NCI-H2196 treated with DMSO at 0.1 percent for 48 hours (cell line): ENCODE results near the gene NR6A1.

Experiments used
- DNase-seq: peaks from one replicate; lab custom pipeline; 2025; ENCODE audit not compliant: unreplicated experiment; lab: John Stamatoyannopoulos, UW

The NR6A1 gene

DNA sequence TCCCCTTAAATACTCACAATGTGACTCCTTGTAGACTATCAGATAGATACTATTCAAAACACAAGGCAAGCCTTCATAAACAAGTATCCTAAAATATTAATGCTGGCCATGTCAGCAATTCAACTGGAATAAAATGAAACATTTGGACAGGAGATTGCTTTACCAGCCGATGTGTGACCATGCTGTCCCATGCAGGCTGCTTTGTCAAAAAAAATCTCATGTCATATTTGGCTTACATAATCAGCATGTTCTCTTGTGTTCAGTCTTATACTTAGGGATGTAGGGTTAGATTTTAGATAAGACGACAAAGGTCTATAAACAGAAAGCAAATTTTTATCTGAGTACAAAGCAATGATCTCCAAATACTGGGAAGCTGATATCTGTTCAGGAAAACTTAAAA is 108.5 kb downstream of the NR6A1 start:
- DNase-seq = no peak

DNA sequence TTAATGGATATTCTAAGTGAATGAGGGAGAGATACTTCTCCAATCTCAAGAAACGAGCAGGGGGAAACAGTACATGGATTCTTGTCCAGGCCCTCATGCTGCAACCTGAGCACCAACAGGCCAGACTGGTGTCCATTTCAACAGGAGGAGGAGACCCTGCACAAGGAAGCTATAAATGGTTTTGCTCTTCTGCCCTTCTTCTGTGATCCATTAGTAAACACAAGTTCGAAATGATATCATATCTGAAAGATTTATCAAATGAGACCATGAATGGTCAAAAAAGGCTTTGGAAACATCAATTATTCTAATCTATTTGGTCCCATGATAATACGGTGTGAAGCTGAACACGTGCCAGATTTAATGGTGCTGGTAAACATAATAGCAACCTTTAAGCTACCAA is 109.8 kb downstream of the NR6A1 start:
- DNase-seq = no peak

DNA sequence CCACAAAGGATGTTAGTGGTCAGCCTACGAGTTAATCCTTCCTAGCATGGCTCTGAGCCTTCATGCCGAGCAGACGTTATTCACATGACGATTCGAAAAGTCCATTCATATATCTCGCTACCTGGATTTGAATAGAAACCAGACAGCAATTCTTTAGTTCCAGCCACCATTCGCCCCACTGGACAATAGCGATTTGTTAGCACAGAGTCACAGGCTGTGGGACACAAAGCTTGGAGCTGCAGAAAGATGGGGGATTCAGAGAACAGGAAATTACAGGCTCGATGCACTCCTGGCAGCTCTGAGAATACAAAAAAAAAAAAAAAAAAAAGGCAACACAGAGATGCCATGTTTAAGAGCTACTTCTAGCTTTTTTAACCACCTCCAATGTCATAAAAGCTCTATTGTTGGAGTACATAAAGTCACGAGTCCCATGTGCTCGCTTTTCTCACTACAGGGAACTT is 110.7 kb downstream of the NR6A1 start:
- no peak for DNase-seq

GRCh38 chr9:124659099-124659659 is 111.9 kb downstream of the NR6A1 start:
- DNase-seq = peak; percentile 74

- peak; percentile 92 for DNase-seq
Measured at GRCh38 chr9:124658165-124659017, 112.7 kb downstream of the NR6A1 start.

- DNase-seq = no peak
Measured at GRCh38 chr9:124657516-124657915, 113.6 kb downstream of the NR6A1 start.

DNA sequence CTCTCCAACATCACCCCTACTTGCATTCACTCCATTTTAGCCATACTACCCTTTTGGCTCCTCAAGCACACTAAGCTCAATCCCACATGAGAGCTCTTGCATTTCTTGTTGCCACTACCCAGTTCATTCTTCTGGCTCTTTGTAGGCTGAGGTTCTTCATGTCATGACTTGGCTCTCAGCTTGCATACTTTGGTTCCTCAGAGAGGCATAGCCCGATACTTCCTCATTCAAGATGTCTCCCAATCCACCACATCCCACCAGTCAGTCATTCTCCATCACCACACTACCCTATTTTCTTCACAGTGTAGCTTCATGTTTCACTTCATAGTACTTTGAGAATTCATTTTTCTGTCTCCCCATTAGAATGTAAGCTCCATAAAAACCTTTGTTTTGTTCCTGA is 116.7 kb downstream of the NR6A1 start:
- no peak for DNase-seq

DNA sequence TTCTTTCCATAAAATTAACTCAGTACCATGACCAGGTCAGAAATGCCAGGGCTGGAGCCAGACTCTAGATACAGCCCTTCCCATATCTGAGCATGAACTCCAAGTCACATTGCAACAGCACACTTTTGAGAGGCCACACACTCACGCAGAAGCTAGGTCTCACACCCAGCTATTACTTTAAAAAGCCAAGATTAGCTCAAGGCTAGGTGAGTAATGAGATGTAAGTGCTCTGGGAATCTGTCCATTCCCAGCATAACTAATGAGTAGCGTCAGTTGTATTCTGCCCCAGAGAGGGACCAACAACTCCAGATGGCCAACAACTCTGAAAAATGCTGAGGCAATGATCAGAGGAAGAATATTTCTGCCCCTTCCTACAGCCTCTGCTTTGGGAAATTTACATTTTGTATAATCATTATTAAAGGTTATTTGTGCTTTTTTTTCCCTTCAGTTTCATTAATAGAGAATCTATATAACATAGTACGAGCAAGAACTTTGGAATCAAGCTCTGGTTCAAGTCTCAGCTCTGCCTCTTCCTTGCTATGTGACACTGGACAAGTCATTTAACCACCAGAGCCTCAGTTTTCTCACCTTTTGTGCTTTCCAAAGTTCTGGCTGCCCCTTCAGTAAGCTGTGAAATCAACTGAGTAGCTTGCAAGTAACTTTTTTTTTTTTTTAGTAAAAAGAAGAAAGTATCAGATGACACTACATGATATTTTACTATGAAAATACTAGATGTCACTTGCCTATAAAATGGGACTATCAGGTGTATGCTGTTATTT is 118.3 kb downstream of the NR6A1 start:
- no peak for DNase-seq

- DNase-seq = no peak
Measured at GRCh38 chr9:124652203-124652602, 118.9 kb downstream of the NR6A1 start.

GRCh38 chr9:124645274-124645673 is 125.8 kb downstream of the NR6A1 start:
- no peak for DNase-seq

- DNase-seq = no peak
Measured at GRCh38 chr9:124639637-124640036, 131.5 kb downstream of the NR6A1 start.

DNA sequence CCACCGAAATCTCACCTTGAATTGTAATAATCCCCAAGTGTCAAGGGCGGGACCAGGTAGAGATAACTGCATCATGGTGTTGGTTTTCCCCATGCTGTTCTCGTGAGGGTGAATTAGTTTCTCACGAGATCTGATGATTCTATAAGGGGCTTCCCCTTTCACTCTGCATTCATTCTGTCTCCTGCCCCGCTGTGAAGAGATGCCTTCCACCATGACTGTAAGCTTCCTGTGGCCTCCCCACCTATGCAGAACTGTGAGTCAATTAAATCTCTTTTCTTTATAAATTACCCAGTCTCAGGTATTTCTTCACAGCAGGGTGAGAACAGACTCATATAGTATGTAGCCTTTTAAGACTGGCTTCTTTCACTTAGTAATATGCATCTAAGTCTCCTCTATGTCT is 135.8 kb downstream of the NR6A1 start:
- DNase-seq = no peak

- DNase-seq = no peak
Measured at GRCh38 chr9:124632077-124632621, 139.0 kb downstream of the NR6A1 start.

DNA sequence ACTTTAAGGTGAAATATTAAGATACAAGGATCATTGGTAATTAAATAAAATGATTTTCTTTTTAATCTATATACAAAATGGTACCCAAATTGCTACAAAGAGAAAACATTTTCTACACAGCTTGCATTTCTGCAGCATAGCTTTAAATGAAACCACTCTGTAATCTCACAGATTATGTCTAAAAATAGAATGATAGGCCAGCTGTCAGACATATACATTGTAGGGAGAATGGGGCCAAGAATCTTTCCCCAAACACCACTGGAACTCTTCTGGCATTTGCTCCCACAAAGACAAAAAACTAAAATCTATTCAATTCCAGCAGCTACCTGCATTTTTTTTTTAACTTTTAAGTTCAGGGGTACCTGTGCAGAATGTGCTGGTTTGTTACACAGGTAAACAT is 139.8 kb downstream of the NR6A1 start:
- no peak for DNase-seq

DNA sequence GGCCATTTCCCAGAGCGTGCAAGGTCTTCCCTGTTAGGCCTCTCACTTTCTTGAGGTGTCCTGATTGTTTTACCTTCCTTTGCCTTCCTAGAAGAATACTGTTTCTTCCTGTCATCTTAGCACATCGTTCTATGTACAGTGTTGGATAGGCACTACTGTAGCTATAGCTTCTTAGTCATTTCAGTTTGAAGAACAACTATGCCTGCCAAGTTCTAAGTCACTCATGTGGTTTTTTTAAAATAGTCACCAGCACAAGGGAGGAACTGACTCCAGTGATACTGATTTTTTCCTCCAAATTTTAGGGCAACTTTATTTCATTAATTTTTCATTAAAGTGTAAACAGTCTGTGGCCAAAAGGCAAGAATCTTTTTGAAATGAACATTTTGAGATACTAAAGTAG is 141.5 kb downstream of the NR6A1 start:
- DNase-seq = no peak

DNA sequence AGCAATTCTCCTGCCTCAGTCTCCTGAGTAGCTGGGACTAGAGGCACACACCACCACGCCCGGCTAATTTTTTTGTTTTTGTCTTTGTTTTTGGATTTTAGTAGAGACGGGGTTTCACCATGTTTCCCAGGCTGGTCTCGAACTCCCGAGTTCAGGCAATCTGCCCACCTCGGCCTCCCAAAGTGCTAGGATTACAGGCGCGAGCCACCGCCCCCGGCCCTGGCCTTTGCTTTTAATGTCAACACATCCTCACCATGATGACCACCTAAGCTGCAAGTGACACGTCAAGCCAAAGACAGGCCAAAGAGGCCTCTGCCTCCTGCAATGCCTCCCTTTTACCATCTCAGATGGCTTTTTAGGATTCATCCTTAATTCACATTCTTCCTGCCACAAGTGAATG is 142.4 kb downstream of the NR6A1 start:
- DNase-seq = no peak

- DNase-seq = no peak
Measured at GRCh38 chr9:124626276-124626675, 144.8 kb downstream of the NR6A1 start.

DNA sequence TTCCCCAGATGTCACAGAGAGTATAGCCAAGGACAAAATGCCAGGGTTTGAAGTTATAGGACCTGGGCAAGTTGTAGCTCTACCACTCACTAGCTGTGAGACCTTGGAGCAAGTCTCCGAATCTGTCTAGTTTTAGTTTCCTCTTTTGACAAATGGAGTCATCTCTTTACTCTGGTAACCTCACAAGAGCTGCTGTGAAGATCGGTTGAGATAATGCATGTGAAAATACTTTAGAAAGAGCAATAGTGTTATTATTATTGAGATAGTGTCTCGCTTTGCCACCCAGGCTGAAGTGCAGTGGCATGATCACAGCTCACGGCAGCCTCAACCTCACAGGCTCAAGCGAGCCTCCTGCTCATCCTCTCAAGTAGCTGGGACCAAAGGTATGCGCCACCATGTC is 146.0 kb downstream of the NR6A1 start:
- no peak for DNase-seq

GRCh38 chr9:124624735-124624992 is 146.4 kb downstream of the NR6A1 start:
- no peak for DNase-seq

DNA sequence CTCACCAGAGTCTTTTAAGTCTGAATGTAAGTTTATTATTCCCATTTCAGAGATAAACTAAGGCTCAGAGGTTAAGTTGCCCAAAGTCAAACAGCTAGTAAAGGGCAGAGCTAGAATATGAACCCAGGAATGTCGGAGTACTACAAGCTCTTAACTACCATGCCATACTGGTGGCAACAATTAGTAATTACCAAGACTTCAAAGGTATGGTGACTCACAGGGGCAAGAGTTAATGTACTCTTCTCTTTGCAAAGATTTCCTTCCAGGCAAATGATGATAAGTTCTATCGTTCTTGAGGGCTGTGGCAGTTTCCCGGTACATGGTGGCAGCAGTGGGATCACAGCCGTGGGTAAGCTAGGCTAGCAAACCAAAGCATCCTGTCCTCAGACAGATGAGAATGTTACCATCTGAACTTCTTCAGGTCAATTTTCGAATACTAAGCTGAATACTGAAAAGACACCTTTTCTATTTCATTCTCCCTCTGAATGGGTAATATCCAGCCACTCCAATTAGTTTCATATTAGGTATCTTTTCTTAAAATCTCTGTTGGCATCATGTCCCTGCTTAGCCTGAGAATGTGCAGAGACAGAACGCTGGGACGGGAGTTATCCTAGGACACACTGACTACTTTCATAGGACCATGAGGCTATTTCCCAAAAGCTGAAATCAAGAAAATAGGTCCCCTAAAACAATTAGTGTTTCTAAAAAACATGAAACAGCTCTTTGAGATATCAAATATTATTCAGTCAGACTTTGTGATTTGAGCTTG is 147.0 kb downstream of the NR6A1 start:
- no peak for DNase-seq

- no peak for DNase-seq
Measured at GRCh38 chr9:124622882-124623281, 148.2 kb downstream of the NR6A1 start.
